Astrocyte (in vitro differentiated cells and primary cell): ENCODE data around the gene ERLIN1. TPM values are rescaled to one million over a fixed set of nuclear protein-coding genes. Genes with fewer than 3 reads are reported as not detected.

ENCODE experiments used
- DNase-seq: peaks from one replicate; pipeline ENCODE4 v3.0.0-alpha.2; 2010; ENCODE audit warnings: low read depth
- FAIRE-seq: peaks from 2 replicates; lab custom pipeline; 2011; peaks lifted over from hg19 to GRCh38; lab: Jason Lieb, UNC
- H2AFZ ChIP-seq: 2 replicates; pipeline ENCODE4 v1.6.0; 2012; ENCODE audit warnings: low read depth, low read length, inconsistent platforms
- H3K27ac ChIP-seq: 2 replicates; pipeline ENCODE4 v1.5.1; 2011; ENCODE audit warnings: low read depth, low read length, inconsistent platforms
- H3K27me3 ChIP-seq: 2 replicates; pipeline ENCODE4 v1.6.0; 2011; ENCODE audit warnings: low read length, inconsistent platforms; ENCODE audit not compliant: insufficient read depth
- H3K36me3 ChIP-seq: 2 replicates; pipeline ENCODE4 v1.5.1; 2011; ENCODE audit warnings: low read length, inconsistent platforms; ENCODE audit not compliant: insufficient read depth
- H3K4me1 ChIP-seq: 2 replicates; pipeline ENCODE4 v1.5.1; 2011; ENCODE audit warnings: low read length, inconsistent platforms; ENCODE audit not compliant: insufficient read depth
- H3K4me2 ChIP-seq: 2 replicates; pipeline ENCODE4 v1.6.0; 2012; ENCODE audit warnings: low read length, inconsistent platforms
- H3K4me3 ChIP-seq: 2 replicates; pipeline ENCODE4 v1.5.1; 2011; ENCODE audit warnings: low read depth, mild to moderate bottlenecking, low read length, inconsistent platforms; ENCODE audit not compliant: insufficient read depth
- H3K79me2 ChIP-seq: 2 replicates; pipeline ENCODE4 v1.6.0; 2012; ENCODE audit warnings: mild to moderate bottlenecking, low read length, inconsistent platforms; ENCODE audit not compliant: insufficient read depth
- H3K9ac ChIP-seq: 2 replicates; pipeline ENCODE4 v1.6.0; 2012; ENCODE audit warnings: mild to moderate bottlenecking, low read length, inconsistent platforms
- H3K9me3 ChIP-seq: 2 replicates; pipeline ENCODE4 v1.5.1; 2012; ENCODE audit warnings: low read depth, mild to moderate bottlenecking, low read length, inconsistent platforms; ENCODE audit not compliant: insufficient read depth
- H4K20me1 ChIP-seq: 2 replicates; pipeline ENCODE4 v1.6.0; 2012; ENCODE audit warnings: low read length, inconsistent platforms; ENCODE audit not compliant: insufficient read depth
- H3K27ac Mint-ChIP-seq: one replicate; pipeline ENCODE4 v1.8.0; 2021; ENCODE audit warnings: mild to moderate bottlenecking, mixed read lengths; ENCODE audit not compliant: unreplicated experiment
- H3K27me3 Mint-ChIP-seq: one replicate; pipeline ENCODE4 v1.8.0; 2021; ENCODE audit warnings: low read depth, mixed read lengths; ENCODE audit not compliant: unreplicated experiment
- H3K36me3 Mint-ChIP-seq: one replicate; pipeline ENCODE4 v1.8.0; 2021; ENCODE audit warnings: low read depth, mixed read lengths; ENCODE audit not compliant: unreplicated experiment
- H3K4me1 Mint-ChIP-seq: one replicate; pipeline ENCODE4 v1.8.0; 2021; ENCODE audit warnings: low read depth, mixed read lengths; ENCODE audit not compliant: unreplicated experiment
- H3K4me3 Mint-ChIP-seq: one replicate; pipeline ENCODE4 v1.8.0; 2021; ENCODE audit warnings: mild to moderate bottlenecking, moderate library complexity, mixed read lengths; ENCODE audit not compliant: unreplicated experiment
- H3K9me3 Mint-ChIP-seq: one replicate; pipeline ENCODE4 v1.8.0; 2021; ENCODE audit warnings: mild to moderate bottlenecking, mixed read lengths; ENCODE audit not compliant: unreplicated experiment
- EZH2 ChIP-seq: IDR thresholded peaks from 2 replicates; pipeline ENCODE4 v1.6.1; 2012; ENCODE audit warnings: mild to moderate bottlenecking, low read length, inconsistent platforms; ENCODE audit not compliant: insufficient read depth
- total RNA-seq: library from RNA; stranded (reverse); gene quantifications from 2 replicates; pipeline ENCODE4 v1.2.1, GENCODE V29; 2021
- TF ChIP-seq, protein P1 (sequence below): IDR thresholded peaks from 2 replicates; pipeline ENCODE4 v1.5.1; 2011; ENCODE audit warnings: low read depth, mild to moderate bottlenecking, inconsistent platforms, low read length, moderate library complexity; ENCODE audit not compliant: insufficient read depth

ERLIN1 gene
- total RNA-seq, 1 donor from 2014 or later, result 22.7 TPM

DNA sequence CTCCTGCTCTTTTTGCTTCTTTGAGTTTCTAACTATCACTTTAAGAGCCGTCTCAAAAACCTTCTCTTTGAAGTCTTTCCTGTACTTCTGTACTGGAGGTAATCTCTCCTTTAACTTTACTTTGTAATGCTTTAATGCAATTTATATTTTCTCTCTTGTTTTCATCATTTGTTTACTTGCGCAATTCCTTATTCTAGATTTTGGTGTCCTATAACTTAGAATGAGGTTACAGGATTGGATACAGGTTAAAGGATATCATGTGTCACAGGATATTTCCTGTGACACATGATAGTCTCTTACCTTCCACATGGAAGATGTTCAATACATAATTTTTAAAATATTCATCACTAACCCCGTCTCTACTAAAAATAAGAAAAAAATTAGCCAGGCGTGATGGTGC, 61.7 kb downstream of the ERLIN1 start:
- Histone ChIP-seq H4K20me1 (no peaks in the 10 kb centered on the region), H3K4me1 (no peaks in the 10 kb centered on the region), H3K4me3 (no peak overlapping the region), H3K27ac (no peak overlapping the region), H3K27me3 (no peaks in the 10 kb centered on the region), H3K9ac (no peak overlapping the region), H3K9me3 (no peaks in the 10 kb centered on the region), H3K79me2 (no peaks in the 10 kb centered on the region), H3K36me3 (no peaks in the 10 kb centered on the region), H3K4me2 (no peak overlapping the region), H2AFZ (no peak overlapping the region)
- no peaks in the 10 kb centered on the region for H3K4me1 Mint-ChIP-seq
- peaks cover 4% of the 10 kb centered on the region for H3K27me3 Mint-ChIP-seq
- no peak overlapping the region for H3K27ac Mint-ChIP-seq
- DNase-seq (no peak), FAIRE-seq (no peak)
- no peaks in the 10 kb centered on the region for H3K9me3 Mint-ChIP-seq
- no peaks in the 10 kb centered on the region for H3K36me3 Mint-ChIP-seq
- TF ChIP-seq EZH2, result no peak
- TF ChIP-seq, protein P1, sequence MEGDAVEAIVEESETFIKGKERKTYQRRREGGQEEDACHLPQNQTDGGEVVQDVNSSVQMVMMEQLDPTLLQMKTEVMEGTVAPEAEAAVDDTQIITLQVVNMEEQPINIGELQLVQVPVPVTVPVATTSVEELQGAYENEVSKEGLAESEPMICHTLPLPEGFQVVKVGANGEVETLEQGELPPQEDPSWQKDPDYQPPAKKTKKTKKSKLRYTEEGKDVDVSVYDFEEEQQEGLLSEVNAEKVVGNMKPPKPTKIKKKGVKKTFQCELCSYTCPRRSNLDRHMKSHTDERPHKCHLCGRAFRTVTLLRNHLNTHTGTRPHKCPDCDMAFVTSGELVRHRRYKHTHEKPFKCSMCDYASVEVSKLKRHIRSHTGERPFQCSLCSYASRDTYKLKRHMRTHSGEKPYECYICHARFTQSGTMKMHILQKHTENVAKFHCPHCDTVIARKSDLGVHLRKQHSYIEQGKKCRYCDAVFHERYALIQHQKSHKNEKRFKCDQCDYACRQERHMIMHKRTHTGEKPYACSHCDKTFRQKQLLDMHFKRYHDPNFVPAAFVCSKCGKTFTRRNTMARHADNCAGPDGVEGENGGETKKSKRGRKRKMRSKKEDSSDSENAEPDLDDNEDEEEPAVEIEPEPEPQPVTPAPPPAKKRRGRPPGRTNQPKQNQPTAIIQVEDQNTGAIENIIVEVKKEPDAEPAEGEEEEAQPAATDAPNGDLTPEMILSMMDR, result no peak
- no peak overlapping the region for H3K4me3 Mint-ChIP-seq

DNA sequence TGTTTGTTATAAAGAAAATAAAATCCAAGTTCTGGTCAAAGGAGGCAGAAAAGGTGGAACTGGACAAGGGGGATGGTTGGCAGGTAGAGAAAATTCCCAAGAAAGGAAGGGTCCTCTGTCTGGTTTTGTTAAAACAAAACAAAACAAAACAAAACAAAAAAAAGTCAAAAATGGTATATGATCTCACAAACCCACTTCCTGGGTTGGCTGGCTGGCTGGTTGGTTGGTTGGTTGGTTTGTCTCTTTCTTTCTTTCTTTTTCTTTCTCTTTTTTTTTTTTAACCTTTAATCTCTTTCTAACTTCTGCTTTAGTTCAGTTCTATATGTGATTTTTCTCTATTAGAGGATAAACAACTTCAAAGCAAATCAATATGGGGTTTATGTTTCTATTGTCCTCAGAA, 63.0 kb downstream of the ERLIN1 start:
- FAIRE-seq (no peak), DNase-seq (no peak)
- H3K4me1 ChIP-seq, result no peaks in the 10 kb centered on the region
- H3K4me2 ChIP-seq, result no peak overlapping the region
- Mint-ChIP-seq H3K4me3 (no peak overlapping the region), H3K9me3 (no peaks in the 10 kb centered on the region), H3K4me1 (no peaks in the 10 kb centered on the region), H3K27ac (peak overlapping the region; percentile 27), H3K27me3 (peaks cover 4% of the 10 kb centered on the region), H3K36me3 (no peaks in the 10 kb centered on the region)
- no peaks in the 10 kb centered on the region for H4K20me1 ChIP-seq
- no peak overlapping the region for H2AFZ ChIP-seq
- TF ChIP-seq EZH2, result no peak
- TF ChIP-seq, protein P1, result no peak
- no peak overlapping the region for H3K9ac ChIP-seq
- no peak overlapping the region for H3K4me3 ChIP-seq
- no peak overlapping the region for H3K27ac ChIP-seq
- no peaks in the 10 kb centered on the region for H3K9me3 ChIP-seq
- no peaks in the 10 kb centered on the region for H3K79me2 ChIP-seq
- no peaks in the 10 kb centered on the region for H3K27me3 ChIP-seq
- no peaks in the 10 kb centered on the region for H3K36me3 ChIP-seq

DNA sequence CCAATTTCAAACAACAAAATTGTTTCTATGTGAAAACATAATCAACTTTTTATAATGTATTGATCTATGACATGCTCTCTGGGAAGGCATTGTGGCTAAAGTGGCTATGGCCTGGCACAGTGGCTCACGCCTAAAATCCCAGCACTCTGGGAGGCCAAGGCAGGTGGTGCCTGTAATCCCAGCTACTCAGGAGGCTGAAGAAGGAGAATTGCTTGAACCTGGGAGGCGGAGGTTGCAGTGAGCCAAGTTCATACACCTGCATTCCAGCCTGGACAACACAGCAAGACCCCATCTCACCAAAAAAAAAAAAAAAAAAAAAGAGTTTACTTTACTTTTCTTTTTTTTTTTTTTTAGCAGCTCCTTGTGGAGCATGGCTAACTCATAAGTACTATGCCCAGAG, 65.3 kb downstream of the ERLIN1 start:
- DNase-seq (no peak), FAIRE-seq (no peak)
- H3K9me3 Mint-ChIP-seq, result no peaks in the 10 kb centered on the region
- Histone ChIP-seq H3K27ac (no peak overlapping the region), H2AFZ (no peak overlapping the region), H3K9me3 (no peaks in the 10 kb centered on the region), H3K4me1 (no peaks in the 10 kb centered on the region), H3K4me3 (no peak overlapping the region), H3K9ac (no peak overlapping the region), H3K4me2 (no peak overlapping the region), H4K20me1 (no peaks in the 10 kb centered on the region), H3K36me3 (no peaks in the 10 kb centered on the region), H3K79me2 (no peaks in the 10 kb centered on the region), H3K27me3 (no peaks in the 10 kb centered on the region)
- no peaks in the 10 kb centered on the region for H3K36me3 Mint-ChIP-seq
- H3K27ac Mint-ChIP-seq, result no peak overlapping the region
- H3K4me1 Mint-ChIP-seq, result no peaks in the 10 kb centered on the region
- no peak overlapping the region for H3K4me3 Mint-ChIP-seq
- H3K27me3 Mint-ChIP-seq, result peaks cover 3% of the 10 kb centered on the region
- TF ChIP-seq, protein P1, result no peak
- TF ChIP-seq EZH2, result no peak
